GM23338 (cell line): ENCODE data around the gene ZNF12. TPM values are rescaled to one million over a fixed set of nuclear protein-coding genes. Genes with fewer than 3 reads are reported as not detected.

Experiments used
- ATAC-seq: fragments of 200-7000 bp; cut with Tn5 transposase; 3 replicates; pipeline ENCODE4 v1.9.1; 2020
- DNase-seq: peaks from one replicate; pipeline ENCODE4 v3.0.0-alpha.2; 2015; ENCODE audit warnings: low spot score
- H2AFZ ChIP-seq: fragments of 200-600 bp; sonication (generic); 2 replicates; pipeline ENCODE4 v1.8.0; 2016; ENCODE audit warnings: antibody characterized with exemption, mild to moderate bottlenecking, moderate library complexity
- H3F3A ChIP-seq: fragments of 200-600 bp; sonication (generic); replicated peaks from 2 replicates; pipeline ENCODE4 v1.8.0; 2017; ENCODE audit warnings: antibody characterized with exemption, mixed run types, low read depth
- H3K27ac ChIP-seq: fragments of 200-600 bp; sonication (generic); 2 replicates; pipeline ENCODE4 v1.6.1; 2016; ENCODE audit warnings: low read depth
- H3K27me3 ChIP-seq: fragments of 200-600 bp; sonication (generic); 2 replicates; pipeline ENCODE4 v1.8.0; 2016; ENCODE audit warnings: mild to moderate bottlenecking, mixed run types, moderate library complexity; ENCODE audit not compliant: insufficient read depth
- H3K36me3 ChIP-seq: fragments of 200-600 bp; sonication (generic); 2 replicates; pipeline ENCODE4 v1.8.0; 2016; ENCODE audit warnings: mild to moderate bottlenecking; ENCODE audit not compliant: insufficient read depth
- H3K4me1 ChIP-seq: fragments of 200-600 bp; sonication (generic); 2 replicates; pipeline ENCODE4 v1.8.0; 2016; ENCODE audit warnings: mild to moderate bottlenecking, moderate library complexity; ENCODE audit not compliant: insufficient read depth
- H3K4me2 ChIP-seq: fragments of 200-600 bp; sonication (generic); 2 replicates; pipeline ENCODE4 v1.7.1; 2017; ENCODE audit warnings: mixed run types
- H3K4me3 ChIP-seq: fragments of 200-600 bp; sonication (generic); 2 replicates; pipeline ENCODE4 v1.6.1; 2016; ENCODE audit warnings: mixed run types
- H3K79me2 ChIP-seq: fragments of 200-600 bp; sonication (generic); replicated peaks from 2 replicates; pipeline ENCODE4 v1.8.0; 2017; ENCODE audit warnings: mild to moderate bottlenecking; ENCODE audit not compliant: insufficient read depth
- H3K9me2 ChIP-seq: fragments of 200-600 bp; sonication (generic); 2 replicates; pipeline ENCODE4 v1.8.0; 2017; ENCODE audit not compliant: insufficient read depth
- H4K20me1 ChIP-seq: fragments of 200-600 bp; sonication (generic); replicated peaks from 2 replicates; pipeline ENCODE4 v1.8.0; 2017; ENCODE audit warnings: mild to moderate bottlenecking; ENCODE audit not compliant: insufficient read depth
- H3K27ac Mint-ChIP-seq: 2 replicates; pipeline ENCODE4 v1.8.0; 2020; ENCODE audit warnings: inconsistent platforms, mild to moderate bottlenecking, moderate library complexity, mixed read lengths
- H3K27me3 Mint-ChIP-seq: 3 replicates; pipeline ENCODE4 v1.8.0; 2022; ENCODE audit warnings: low read depth, mild to moderate bottlenecking, moderate library complexity, mixed read lengths, inconsistent platforms; ENCODE audit not compliant: insufficient read depth, poor library complexity
- H3K36me3 Mint-ChIP-seq: 3 replicates; pipeline ENCODE4 v1.8.0; 2021; ENCODE audit warnings: low read depth, mild to moderate bottlenecking, inconsistent platforms, moderate library complexity, mixed read lengths
- H3K4me1 Mint-ChIP-seq: 3 replicates; pipeline ENCODE4 v1.8.0; 2020; ENCODE audit warnings: mild to moderate bottlenecking, inconsistent platforms, mixed read lengths
- H3K4me3 Mint-ChIP-seq: 3 replicates; pipeline ENCODE4 v1.8.0; 2021; ENCODE audit warnings: moderate library complexity, mild to moderate bottlenecking, inconsistent platforms, mixed read lengths
- H3K9me3 Mint-ChIP-seq: 3 replicates; pipeline ENCODE4 v1.8.0; 2020; ENCODE audit warnings: moderate library complexity, mild to moderate bottlenecking, inconsistent platforms, mixed read lengths
- CREB1 ChIP-seq: fragments of 250-450 bp; sonication (Bioruptor Pico); IDR thresholded peaks from 2 replicates; pipeline ENCODE4 v1.5.0; 2020; ENCODE audit warnings: low read depth, mild to moderate bottlenecking, moderate library complexity
- EZH2 ChIP-seq: fragments of 200-600 bp; sonication (generic); IDR thresholded peaks from one replicate; pipeline ENCODE4 v1.8.0; 2017; ENCODE audit warnings: antibody characterized with exemption, mild to moderate bottlenecking, low read depth; ENCODE audit not compliant: unreplicated experiment
- EZH2phosphoT487 ChIP-seq: fragments of 200-600 bp; sonication (generic); IDR thresholded peaks from one replicate; pipeline ENCODE4 v1.8.1; 2018; ENCODE audit warnings: antibody characterized with exemption; ENCODE audit not compliant: unreplicated experiment
- JUNB ChIP-seq: IDR thresholded peaks from one replicate; pipeline ENCODE4 v1.6.1; 2016; ENCODE audit warnings: antibody characterized with exemption; ENCODE audit not compliant: unreplicated experiment
- NANOG ChIP-seq: IDR thresholded peaks from 2 replicates; pipeline ENCODE4 v1.6.1; 2016; ENCODE audit warnings: antibody characterized with exemption, borderline replicate concordance
- POLR2AphosphoS5 ChIP-seq: IDR thresholded peaks from 2 replicates; pipeline ENCODE4 v1.6.1; 2016; ENCODE audit warnings: antibody characterized with exemption, low read depth
- REST ChIP-seq: IDR thresholded peaks from one replicate; pipeline ENCODE4 v1.6.1; 2018; ENCODE audit warnings: antibody characterized with exemption; ENCODE audit not compliant: unreplicated experiment
- STAT1 ChIP-seq: IDR thresholded peaks from one replicate; pipeline ENCODE4 v1.6.1; 2016; ENCODE audit warnings: antibody characterized with exemption; ENCODE audit not compliant: unreplicated experiment
- ZNF114 ChIP-seq: fragments of 250-450 bp; sonication (Bioruptor Pico); IDR thresholded peaks from 2 replicates; pipeline ENCODE4 v1.5.0; 2020; ENCODE audit warnings: mild to moderate bottlenecking, moderate library complexity
- ZNF331 ChIP-seq: fragments of 250-450 bp; sonication (Bioruptor Pico); IDR thresholded peaks from 2 replicates; pipeline ENCODE4 v1.5.0; 2020; ENCODE audit warnings: low read depth, mild to moderate bottlenecking, moderate library complexity
- ZNF462 ChIP-seq: fragments of 250-450 bp; sonication (Bioruptor Pico); IDR thresholded peaks from 2 replicates; pipeline ENCODE4 v1.5.0; 2020; ENCODE audit warnings: mild to moderate bottlenecking, moderate library complexity
- polyA plus RNA-seq: library from polyadenylated mRNA; unstranded; fragments of >200 nt; fragmentation: Nextera tagmentation; extraction: Ambion mirVana; gene quantifications from 2 replicates; pipeline ENCODE4 v1.2.1, GENCODE V29; 2016
- total RNA-seq: library from RNA; depleted of rRNA; stranded (reverse); fragments of >200 nt; shearing (Covaris generic); gene quantifications from 2 replicates; pipeline ENCODE4 v1.2.3, GENCODE V29; 2014
- TF ChIP-seq, protein P1 (sequence below): IDR thresholded peaks from 2 replicates; pipeline ENCODE4 v1.6.1; 2016; ENCODE audit warnings: antibody characterized with exemption
- TF ChIP-seq, protein P2 (sequence below), 2 experiments: fragments of 200-600 bp in 1 of 2; sonication (generic) in 1 of 2; conservative IDR thresholded peaks; 2 replicates each; pipeline versions ENCODE4 v1.5.1 to v1.6.1; 2016 to 2017; ENCODE audit warnings: antibody characterized with exemption in 2 of 2, low read depth in 2 of 2, mild to moderate bottlenecking in 2 of 2, moderate library complexity in 1 of 2

Gene ZNF12
- total and polyA plus RNA-seq, 2 experiments from 2014 or later = 9.6 to 17.8 TPM

GRCh38 chr7:6725003-6725402 is 18.3 kb upstream of the ZNF12 start:
- Mint-ChIP-seq H3K4me3 (no peak overlapping the region), H3K4me1 (peaks cover 2% of the 10 kb centered on the region), H3K27me3 (peaks cover 11% of the 10 kb centered on the region), H3K27ac (no peak overlapping the region), H3K36me3 (no peaks in the 10 kb centered on the region), H3K9me3 (no peaks in the 10 kb centered on the region)
- no peak overlapping the region for H3K27ac ChIP-seq
- H3K4me2 ChIP-seq = no peak overlapping the region
- no peak overlapping the region for H3K4me3 ChIP-seq
- no peaks in the 10 kb centered on the region for H3K9me2 ChIP-seq
- DNase-seq (no peak), ATAC-seq (no peak)
- H3K79me2 ChIP-seq = peaks cover 1% of the 10 kb centered on the region
- no peaks in the 10 kb centered on the region for H4K20me1 ChIP-seq
- H3K4me1 ChIP-seq = no peaks in the 10 kb centered on the region; the same call in 1 of the 2 replicates
- no peaks in the 10 kb centered on the region for H3K27me3 ChIP-seq
- H2AFZ ChIP-seq = no peak overlapping the region
- no peaks in the 10 kb centered on the region for H3F3A ChIP-seq
- no peaks in the 10 kb centered on the region for H3K36me3 ChIP-seq
- no peak for TF ChIP-seq EZH2
- TF ChIP-seq ZNF331 (CRISPR knock-in tag) = no peak
- TF ChIP-seq CREB1 (CRISPR knock-in tag) = no peak
- TF ChIP-seq REST = no peak
- TF ChIP-seq, protein P1, sequence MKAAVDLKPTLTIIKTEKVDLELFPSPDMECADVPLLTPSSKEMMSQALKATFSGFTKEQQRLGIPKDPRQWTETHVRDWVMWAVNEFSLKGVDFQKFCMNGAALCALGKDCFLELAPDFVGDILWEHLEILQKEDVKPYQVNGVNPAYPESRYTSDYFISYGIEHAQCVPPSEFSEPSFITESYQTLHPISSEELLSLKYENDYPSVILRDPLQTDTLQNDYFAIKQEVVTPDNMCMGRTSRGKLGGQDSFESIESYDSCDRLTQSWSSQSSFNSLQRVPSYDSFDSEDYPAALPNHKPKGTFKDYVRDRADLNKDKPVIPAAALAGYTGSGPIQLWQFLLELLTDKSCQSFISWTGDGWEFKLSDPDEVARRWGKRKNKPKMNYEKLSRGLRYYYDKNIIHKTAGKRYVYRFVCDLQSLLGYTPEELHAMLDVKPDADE = no peak
- no peak for TF ChIP-seq NANOG
- no peak for TF ChIP-seq ZNF462 (CRISPR knock-in tag)
- TF ChIP-seq, protein P2, sequence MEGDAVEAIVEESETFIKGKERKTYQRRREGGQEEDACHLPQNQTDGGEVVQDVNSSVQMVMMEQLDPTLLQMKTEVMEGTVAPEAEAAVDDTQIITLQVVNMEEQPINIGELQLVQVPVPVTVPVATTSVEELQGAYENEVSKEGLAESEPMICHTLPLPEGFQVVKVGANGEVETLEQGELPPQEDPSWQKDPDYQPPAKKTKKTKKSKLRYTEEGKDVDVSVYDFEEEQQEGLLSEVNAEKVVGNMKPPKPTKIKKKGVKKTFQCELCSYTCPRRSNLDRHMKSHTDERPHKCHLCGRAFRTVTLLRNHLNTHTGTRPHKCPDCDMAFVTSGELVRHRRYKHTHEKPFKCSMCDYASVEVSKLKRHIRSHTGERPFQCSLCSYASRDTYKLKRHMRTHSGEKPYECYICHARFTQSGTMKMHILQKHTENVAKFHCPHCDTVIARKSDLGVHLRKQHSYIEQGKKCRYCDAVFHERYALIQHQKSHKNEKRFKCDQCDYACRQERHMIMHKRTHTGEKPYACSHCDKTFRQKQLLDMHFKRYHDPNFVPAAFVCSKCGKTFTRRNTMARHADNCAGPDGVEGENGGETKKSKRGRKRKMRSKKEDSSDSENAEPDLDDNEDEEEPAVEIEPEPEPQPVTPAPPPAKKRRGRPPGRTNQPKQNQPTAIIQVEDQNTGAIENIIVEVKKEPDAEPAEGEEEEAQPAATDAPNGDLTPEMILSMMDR (conservative IDR thresholded peaks at IDR 0.05; ENCODE audit: low read depth in 2 of 2) = no peak
- no peak for TF ChIP-seq POLR2AphosphoS5
- TF ChIP-seq JUNB = no peak
- TF ChIP-seq STAT1 = no peak
- no peak for TF ChIP-seq EZH2phosphoT487
- no peak for TF ChIP-seq ZNF114 (CRISPR knock-in tag)
